ENCODE data around the gene OTUB1.

- TF ChIP-seq, protein P1, sequence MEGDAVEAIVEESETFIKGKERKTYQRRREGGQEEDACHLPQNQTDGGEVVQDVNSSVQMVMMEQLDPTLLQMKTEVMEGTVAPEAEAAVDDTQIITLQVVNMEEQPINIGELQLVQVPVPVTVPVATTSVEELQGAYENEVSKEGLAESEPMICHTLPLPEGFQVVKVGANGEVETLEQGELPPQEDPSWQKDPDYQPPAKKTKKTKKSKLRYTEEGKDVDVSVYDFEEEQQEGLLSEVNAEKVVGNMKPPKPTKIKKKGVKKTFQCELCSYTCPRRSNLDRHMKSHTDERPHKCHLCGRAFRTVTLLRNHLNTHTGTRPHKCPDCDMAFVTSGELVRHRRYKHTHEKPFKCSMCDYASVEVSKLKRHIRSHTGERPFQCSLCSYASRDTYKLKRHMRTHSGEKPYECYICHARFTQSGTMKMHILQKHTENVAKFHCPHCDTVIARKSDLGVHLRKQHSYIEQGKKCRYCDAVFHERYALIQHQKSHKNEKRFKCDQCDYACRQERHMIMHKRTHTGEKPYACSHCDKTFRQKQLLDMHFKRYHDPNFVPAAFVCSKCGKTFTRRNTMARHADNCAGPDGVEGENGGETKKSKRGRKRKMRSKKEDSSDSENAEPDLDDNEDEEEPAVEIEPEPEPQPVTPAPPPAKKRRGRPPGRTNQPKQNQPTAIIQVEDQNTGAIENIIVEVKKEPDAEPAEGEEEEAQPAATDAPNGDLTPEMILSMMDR (conservative IDR thresholded peaks at IDR 0.05): no peak
- TF ChIP-seq EZH2 (IDR thresholded peaks at IDR 0.05; ENCODE audit: low read depth): no peak
Measured at GRCh38 chr11:64043545-64043944, 57.3 kb downstream of the OTUB1 start.
